B cell (primary cell): Measurements from ENCODE around the gene CACNA2D3. TPM values are rescaled to one million over a fixed set of nuclear protein-coding genes. Genes with fewer than 3 reads are reported as not detected.

ENCODE experiments used
- ATAC-seq: fragments of 200-7000 bp; cut with Tn5 transposase; one replicate; pipeline ENCODE4 v1.10.0; 2021; ENCODE audit warnings: low read depth, mild to moderate bottlenecking, moderate number of reproducible peaks, moderate library complexity
- CTCF ChIA-PET: fragments of 350-600 bp; sonication (Branson Sonifier 250); formaldehyde crosslinking; loops from one replicate; lab custom pipeline; 2021; ENCODE audit warnings: antibody characterized with exemption, inconsistent platforms; lab: Charles Lee
- POLR2A ChIA-PET: fragments of 350-600 bp; sonication (Branson Sonifier 250); formaldehyde crosslinking; loops from one replicate; lab custom pipeline; 2021; ENCODE audit warnings: antibody characterized with exemption; lab: Charles Lee
- DNase-seq: peaks from one replicate; pipeline ENCODE4 v3.0.0; 2013
- H2AFZ ChIP-seq: 2 replicates; pipeline ENCODE4 v1.6.1; 2012; ENCODE audit warnings: mild to moderate bottlenecking, low read depth, low read length; ENCODE audit not compliant: insufficient read depth, poor library complexity, severe bottlenecking
- H3K27ac ChIP-seq, 2 donors: 1 replicate in 1 of 2; 2 replicates in 1 of 2; pipeline ENCODE4 v1.5.1; 2012 to 2013; ENCODE audit warnings: low read length in 2 of 2, mild to moderate bottlenecking in 2 of 2, moderate library complexity in 1 of 2
- H3K27me3 ChIP-seq, 4 experiments: fragments of 200-600 bp in 1 of 4; sonication (generic) in 1 of 4; replicated peaks in 1 of 4; 1 replicate in 2 of 4; 2 replicates in 2 of 4; pipeline versions ENCODE4 v1.6.1 to v1.7.0; 2013 to 2016; ENCODE audit warnings: low read length in 3 of 4, mild to moderate bottlenecking in 2 of 4, mixed read lengths in 1 of 4, moderate library complexity in 1 of 4; ENCODE audit not compliant: insufficient read depth in 4 of 4, control insufficient read depth in 3 of 4; ENCODE audit errors: control extremely low read depth in 1 of 4
- H3K36me3 ChIP-seq, 2 experiments: replicated peaks in 1 of 2; 1 replicate in 1 of 2; 2 replicates in 1 of 2; pipeline versions ENCODE4 v1.6.1 to v1.7.1; 2013; ENCODE audit warnings: low read length in 1 of 2; ENCODE audit not compliant: insufficient read depth in 2 of 2, control insufficient read depth in 1 of 2; ENCODE audit errors: control extremely low read depth in 1 of 2, extremely low read depth in 1 of 2
- H3K4me1 ChIP-seq, 2 donors: fragments of 200-600 bp in 1 of 2; sonication (generic) in 1 of 2; 1 replicate in 1 of 2; 2 replicates in 1 of 2; pipeline versions ENCODE4 v1.5.1 to v1.6.1; 2013 to 2017; ENCODE audit warnings: low read length in 2 of 2; ENCODE audit not compliant: control insufficient read depth in 2 of 2, insufficient read depth in 2 of 2
- H3K4me2 ChIP-seq: replicated peaks from 2 replicates; pipeline ENCODE3; 2012; ENCODE audit warnings: mild to moderate bottlenecking, low read depth, low read length; ENCODE audit not compliant: poor library complexity, severe bottlenecking
- H3K4me3 ChIP-seq, 5 experiments: fragments of 200-600 bp in 1 of 5; sonication (generic) in 1 of 5; 1 replicate in 3 of 5; 2 replicates in 2 of 5; pipeline versions ENCODE4 v1.5.1 to v1.7.0; 2011 to 2016; ENCODE audit warnings: low read length in 4 of 5, mild to moderate bottlenecking in 4 of 5, low read depth in 2 of 5, control low read depth in 1 of 5, moderate library complexity in 1 of 5; ENCODE audit not compliant: insufficient read depth in 1 of 5; ENCODE audit errors: control extremely low read depth in 1 of 5, extremely low read depth in 1 of 5
- H3K79me2 ChIP-seq: fragments of 200-600 bp; sonication (generic); one replicate; pipeline ENCODE4 v1.6.0; 2016; ENCODE audit warnings: low read length; ENCODE audit not compliant: control insufficient read depth, insufficient read depth
- H3K9ac ChIP-seq: fragments of 200-600 bp; sonication (generic); 2 replicates; pipeline ENCODE4 v1.6.1; 2017; ENCODE audit warnings: mild to moderate bottlenecking, low read length, moderate library complexity
- H3K9me3 ChIP-seq, 3 donors: one replicate each; pipeline versions ENCODE4 v1.6.1 to v1.7.1; 2013; ENCODE audit warnings: low read length in 2 of 3; ENCODE audit not compliant: control insufficient read depth in 2 of 3, insufficient read depth in 1 of 3; ENCODE audit errors: control extremely low read depth in 1 of 3
- H4K20me1 ChIP-seq: 2 replicates; pipeline ENCODE4 v1.6.0; 2012; ENCODE audit warnings: mild to moderate bottlenecking, low read length; ENCODE audit not compliant: insufficient read depth, control insufficient read depth, poor library complexity, severe bottlenecking
- H3K27ac Mint-ChIP-seq: one replicate; pipeline ENCODE4 v1.8.0; 2021; ENCODE audit warnings: mixed read lengths
- H3K27me3 Mint-ChIP-seq: one replicate; pipeline ENCODE4 v1.8.0; 2021; ENCODE audit warnings: mixed read lengths
- H3K4me1 Mint-ChIP-seq: one replicate; pipeline ENCODE4 v1.8.0; 2021; ENCODE audit warnings: mixed read lengths
- H3K4me3 Mint-ChIP-seq: one replicate; pipeline ENCODE4 v1.8.0; 2021; ENCODE audit warnings: mixed read lengths
- H3K9me3 Mint-ChIP-seq: one replicate; pipeline ENCODE4 v1.8.0; 2022; ENCODE audit warnings: mixed read lengths; ENCODE audit not compliant: insufficient read depth
- CTCF ChIP-seq: fragments of 200-600 bp; IDR thresholded peaks from one replicate; pipeline ENCODE4 v1.8.0; 2022; ENCODE audit warnings: antibody characterized with exemption, mild to moderate bottlenecking
- EZH2 ChIP-seq: IDR thresholded peaks from 2 replicates; pipeline ENCODE4 v1.6.1; 2012; ENCODE audit warnings: borderline replicate concordance, low read depth, mild to moderate bottlenecking, moderate library complexity, low read length; ENCODE audit not compliant: insufficient read depth, poor library complexity, severe bottlenecking
- WGBS: methylation state at CpG from one replicate; pipeline ENCODE4 v1.1.5; 2013; ENCODE audit warnings: missing lambda C conversion rate; ENCODE audit not compliant: insufficient coverage; 5-methylcytosine and 5-hydroxymethylcytosine counted together
- intact Hi-C: fragments of 100-400 bp; cut with micrococcal nuclease; formaldehyde crosslinking; loops from one replicate; pipeline ENCODE4 v1.10.0; 2022
- polyA plus RNA-seq: library from polyadenylated mRNA; depleted of rRNA; stranded (reverse); fragments of >200 nt; gene quantifications from 2 replicates; pipeline ENCODE4 v1.2.3, GENCODE V29; 2012
- total RNA-seq, 2 donors: library from RNA; stranded (reverse); fragments of 120-200 nt in 1 of 2; gene quantifications; 1 replicate in 1 of 2; 2 replicates in 1 of 2; pipeline versions ENCODE4 v1.2.3 to v1.2.4, GENCODE V29; 2013 to 2022

Gene CACNA2D3
- total and polyA plus RNA-seq, 2 donors (not counting 1 experiment from before 2014, with no cell fraction given): not detected

- Histone ChIP-seq H3K4me2 (no peak overlapping the region), H3K4me1 (no peaks in the 10 kb centered on the region), H2AFZ (no peak overlapping the region), H3K36me3 (no peaks in the 10 kb centered on the region), H3K9me3 (peaks cover 0 to 6% (median 0%) of the 10 kb centered on the region in 3 donors), H3K27me3 (no peaks in the 10 kb centered on the region), H4K20me1 (no peaks in the 10 kb centered on the region), H3K4me3 (no peak overlapping the region), H3K79me2 (no peaks in the 10 kb centered on the region), H3K27ac (no peak overlapping the region), H3K9ac (no peak overlapping the region)
- Mint-ChIP-seq H3K9me3 (no peaks in the 10 kb centered on the region), H3K27me3 (no peaks in the 10 kb centered on the region), H3K4me3 (no peak overlapping the region), H3K27ac (no peak overlapping the region), H3K4me1 (no peaks in the 10 kb centered on the region)
- POLR2A ChIA-PET: no interaction called here
- CTCF ChIA-PET: no interaction called here
- WGBS: 68% methylated on average over 4 of the region's 4 CpGs
- intact Hi-C loops: no loop called here
- no peak for DNase-seq
- ATAC-seq: no peak
- TF ChIP-seq EZH2 (no peak), CTCF (no peak)
Observed at GRCh38 chr3:55014081-55014480, 891.7 kb downstream of the CACNA2D3 start.

GRCh38 chr3:55014906-55015305 is 892.6 kb downstream of the CACNA2D3 start:
- DNase-seq (no peak), ATAC-seq (no peak)
- Histone ChIP-seq H3K4me1 (no peaks in the 10 kb centered on the region), H4K20me1 (no peaks in the 10 kb centered on the region), H3K79me2 (no peaks in the 10 kb centered on the region), H3K4me2 (no peak overlapping the region), H3K36me3 (no peaks in the 10 kb centered on the region), H2AFZ (no peak overlapping the region), H3K27me3 (no peaks in the 10 kb centered on the region), H3K4me3 (no peak overlapping the region), H3K9me3 (peaks cover 0 to 6% (median 0%) of the 10 kb centered on the region in 3 donors), H3K27ac (no peak overlapping the region), H3K9ac (no peak overlapping the region)
- H3K9me3 Mint-ChIP-seq: no peaks in the 10 kb centered on the region
- 93% methylated on average over 2 of the region's 5 CpGs for WGBS
- no peak for TF ChIP-seq EZH2
- no peak for TF ChIP-seq CTCF
- CTCF ChIA-PET: no interaction called here
- H3K4me1 Mint-ChIP-seq: no peaks in the 10 kb centered on the region
- H3K27me3 Mint-ChIP-seq: no peaks in the 10 kb centered on the region
- POLR2A ChIA-PET: no interaction called here
- intact Hi-C loops: no loop called here
- H3K27ac Mint-ChIP-seq: no peak overlapping the region
- H3K4me3 Mint-ChIP-seq: no peak overlapping the region
